Measurements from ENCODE around the gene AMFR.

Gene AMFR

DNA sequence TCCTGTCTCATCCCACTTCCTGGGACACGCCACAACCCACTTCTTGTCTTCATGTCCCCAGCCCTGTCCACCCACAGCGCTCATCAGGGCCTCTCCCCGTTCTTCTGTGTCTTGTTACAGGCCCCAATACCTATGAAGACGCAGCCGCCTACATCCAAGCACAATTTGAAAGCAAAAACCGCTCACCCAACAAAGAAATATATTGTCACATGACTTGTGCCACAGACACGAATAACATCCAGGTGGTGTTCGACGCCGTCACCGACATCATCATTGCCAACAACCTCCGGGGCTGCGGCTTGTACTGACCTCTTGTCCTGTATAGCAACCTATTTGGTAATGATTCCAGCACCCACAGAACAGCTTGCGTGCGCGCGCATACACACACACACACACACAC is 70.6 kb downstream of the AMFR start:
- Histone ChIP-seq H3K79me2 (ENCODE audit: insufficient read depth, low read length) (no peaks in the 10 kb centered on the region), H3K4me1 (ENCODE audit: insufficient read depth, low read length, severe bottlenecking) (peaks cover 25% of the 10 kb centered on the region), H3K27me3 (ENCODE audit: insufficient read depth, low read length) (peaks cover 3% of the 10 kb centered on the region; the same call in 1 of the 2 replicates), H3K9ac (ENCODE audit: low read length) (no peak overlapping the region), H2AFZ (ENCODE audit: low read length) (no peak overlapping the region), H3K9me3 (ENCODE audit: low read length) (no peaks in the 10 kb centered on the region), H3K4me3 (ENCODE audit: low read depth, low read length, poor library complexity, severe bottlenecking) (no peak overlapping the region), H3K27ac (ENCODE audit: low read depth, low read length, poor library complexity, severe bottlenecking) (no peak overlapping the region), H4K20me1 (ENCODE audit: insufficient read depth, low read length) (no peaks in the 10 kb centered on the region), H3K4me2 (ENCODE audit: low read length) (no peak overlapping the region), H3K9me2 (ENCODE audit: low read depth, low read length) (no peaks in the 10 kb centered on the region), H3F3A (ENCODE audit: insufficient read depth, low read length) (no peaks in the 10 kb centered on the region), H3K36me3 (ENCODE audit: insufficient read depth, low read length) (no peaks in the 10 kb centered on the region)
- no peak for TF ChIP-seq EZH2 (IDR thresholded peaks at IDR 0.05; ENCODE audit: borderline replicate concordance, low read length)
- TF ChIP-seq, protein P1, sequence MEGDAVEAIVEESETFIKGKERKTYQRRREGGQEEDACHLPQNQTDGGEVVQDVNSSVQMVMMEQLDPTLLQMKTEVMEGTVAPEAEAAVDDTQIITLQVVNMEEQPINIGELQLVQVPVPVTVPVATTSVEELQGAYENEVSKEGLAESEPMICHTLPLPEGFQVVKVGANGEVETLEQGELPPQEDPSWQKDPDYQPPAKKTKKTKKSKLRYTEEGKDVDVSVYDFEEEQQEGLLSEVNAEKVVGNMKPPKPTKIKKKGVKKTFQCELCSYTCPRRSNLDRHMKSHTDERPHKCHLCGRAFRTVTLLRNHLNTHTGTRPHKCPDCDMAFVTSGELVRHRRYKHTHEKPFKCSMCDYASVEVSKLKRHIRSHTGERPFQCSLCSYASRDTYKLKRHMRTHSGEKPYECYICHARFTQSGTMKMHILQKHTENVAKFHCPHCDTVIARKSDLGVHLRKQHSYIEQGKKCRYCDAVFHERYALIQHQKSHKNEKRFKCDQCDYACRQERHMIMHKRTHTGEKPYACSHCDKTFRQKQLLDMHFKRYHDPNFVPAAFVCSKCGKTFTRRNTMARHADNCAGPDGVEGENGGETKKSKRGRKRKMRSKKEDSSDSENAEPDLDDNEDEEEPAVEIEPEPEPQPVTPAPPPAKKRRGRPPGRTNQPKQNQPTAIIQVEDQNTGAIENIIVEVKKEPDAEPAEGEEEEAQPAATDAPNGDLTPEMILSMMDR (IDR thresholded peaks at IDR 0.05; ENCODE audit: low read length) = no peak

GRCh38 chr16:56354016-56354415 is 71.3 kb downstream of the AMFR start:
- no peaks in the 10 kb centered on the region for H4K20me1 ChIP-seq (ENCODE audit: insufficient read depth, low read length)
- H3K4me2 ChIP-seq (ENCODE audit: low read length) = no peak overlapping the region
- H2AFZ ChIP-seq (ENCODE audit: low read length) = no peak overlapping the region
- TF ChIP-seq EZH2 (IDR thresholded peaks at IDR 0.05; ENCODE audit: borderline replicate concordance, low read length) = no peak
- TF ChIP-seq, protein P1 (IDR thresholded peaks at IDR 0.05; ENCODE audit: low read length) = no peak
- no peak overlapping the region for H3K27ac ChIP-seq (ENCODE audit: low read depth, low read length, poor library complexity, severe bottlenecking)
- H3K9me2 ChIP-seq (ENCODE audit: low read depth, low read length) = no peaks in the 10 kb centered on the region
- no peaks in the 10 kb centered on the region for H3K79me2 ChIP-seq (ENCODE audit: insufficient read depth, low read length)
- H3K4me1 ChIP-seq (ENCODE audit: insufficient read depth, low read length, severe bottlenecking) = peaks cover 25% of the 10 kb centered on the region
- H3K9me3 ChIP-seq (ENCODE audit: low read length) = no peaks in the 10 kb centered on the region
- H3K36me3 ChIP-seq (ENCODE audit: insufficient read depth, low read length) = no peaks in the 10 kb centered on the region
- H3F3A ChIP-seq (ENCODE audit: insufficient read depth, low read length) = no peaks in the 10 kb centered on the region
- H3K27me3 ChIP-seq (ENCODE audit: insufficient read depth, low read length) = peaks cover 3% of the 10 kb centered on the region; the same call in 1 of the 2 replicates
- H3K4me3 ChIP-seq (ENCODE audit: low read depth, low read length, poor library complexity, severe bottlenecking) = no peak overlapping the region
- H3K9ac ChIP-seq (ENCODE audit: low read length) = no peak overlapping the region

DNA sequence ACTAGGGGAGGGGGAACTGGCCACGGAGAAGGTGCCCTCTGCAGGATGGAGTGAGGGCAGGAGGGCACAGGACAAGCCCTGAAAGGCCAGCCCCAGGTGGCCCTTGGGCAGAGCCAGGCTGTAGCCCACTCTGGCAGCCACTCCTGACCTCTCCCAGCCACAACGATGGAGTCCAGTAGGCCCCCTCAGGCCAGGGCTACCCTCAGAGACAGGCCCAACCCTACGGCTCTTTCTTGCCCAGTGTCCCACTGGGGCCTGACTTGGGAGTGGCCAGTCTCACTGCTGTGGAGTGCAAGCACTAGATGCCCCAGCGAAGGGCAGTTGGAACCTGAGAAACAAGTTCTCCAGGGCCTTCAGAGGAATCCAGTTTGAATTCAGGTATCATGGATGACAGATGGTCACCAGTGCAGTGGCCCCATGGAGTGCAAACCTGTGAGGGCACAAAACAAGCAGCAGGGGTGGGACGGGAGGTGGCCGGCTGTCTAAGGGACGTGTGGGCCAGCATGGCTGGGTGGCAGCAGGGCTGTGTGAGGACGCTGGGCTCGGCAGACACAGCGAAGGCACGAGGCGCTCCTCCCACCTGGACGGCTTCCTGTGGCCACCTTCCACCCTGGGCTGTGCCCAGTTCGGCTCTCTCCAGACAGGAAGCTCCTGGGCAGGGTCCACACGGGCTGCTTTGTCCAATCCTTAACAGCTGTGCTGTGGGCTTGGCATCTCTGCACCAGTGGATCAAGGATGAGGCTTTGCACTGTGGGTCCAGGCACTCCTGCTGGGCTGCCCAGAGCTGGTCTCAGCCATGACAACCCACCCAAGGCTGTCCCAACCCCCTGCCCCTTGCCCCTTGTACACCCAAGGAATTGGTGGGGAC is 72.1 kb downstream of the AMFR start:
- H3K4me3 ChIP-seq (ENCODE audit: low read depth, low read length, poor library complexity, severe bottlenecking) = no peak overlapping the region
- no peak overlapping the region for H3K4me2 ChIP-seq (ENCODE audit: low read length)
- no peak overlapping the region for H3K27ac ChIP-seq (ENCODE audit: low read depth, low read length, poor library complexity, severe bottlenecking)
- TF ChIP-seq, protein P1 (IDR thresholded peaks at IDR 0.05; ENCODE audit: low read length) = no peak
- TF ChIP-seq EZH2 (IDR thresholded peaks at IDR 0.05; ENCODE audit: borderline replicate concordance, low read length) = no peak
- no peaks in the 10 kb centered on the region for H3K79me2 ChIP-seq (ENCODE audit: insufficient read depth, low read length)
- no peaks in the 10 kb centered on the region for H3K9me3 ChIP-seq (ENCODE audit: low read length)
- H3K4me1 ChIP-seq (ENCODE audit: insufficient read depth, low read length, severe bottlenecking) = peaks cover 25% of the 10 kb centered on the region
- H3K36me3 ChIP-seq (ENCODE audit: insufficient read depth, low read length) = no peaks in the 10 kb centered on the region
- H3K27me3 ChIP-seq (ENCODE audit: insufficient read depth, low read length) = peaks cover 3% of the 10 kb centered on the region; the same call in 1 of the 2 replicates
- no peaks in the 10 kb centered on the region for H3F3A ChIP-seq (ENCODE audit: insufficient read depth, low read length)
- no peaks in the 10 kb centered on the region for H3K9me2 ChIP-seq (ENCODE audit: low read depth, low read length)
- H2AFZ ChIP-seq (ENCODE audit: low read length) = no peak overlapping the region
- H4K20me1 ChIP-seq (ENCODE audit: insufficient read depth, low read length) = no peaks in the 10 kb centered on the region
- no peak overlapping the region for H3K9ac ChIP-seq (ENCODE audit: low read length)
